MM.1S (cell line): Measurements from ENCODE around the gene APOL3.
"Not testable (repeated sequence)": the region's sequence is repeated elsewhere in the genome, so short reads cannot be mapped to it uniquely, and the experiment has no call there.

ENCODE experiments used
- DNase-seq: peaks from one replicate; pipeline ENCODE4 v3.0.0-alpha.2; 2015
- H2AFZ ChIP-seq: fragments of 300-600 bp; sonication (generic); 2 replicates; pipeline ENCODE4 v1.6.0; 2016; ENCODE audit warnings: antibody characterized with exemption, low read length
- H3F3A ChIP-seq: fragments of 300-600 bp; sonication (generic); 2 replicates; pipeline ENCODE4 v1.6.1; 2016; ENCODE audit warnings: mild to moderate bottlenecking, antibody characterized with exemption, low read length, moderate library complexity, mixed read lengths; ENCODE audit not compliant: insufficient read depth
- H3K27ac ChIP-seq: fragments of 300-600 bp; sonication (generic); 2 replicates; pipeline ENCODE4 v1.5.1; 2016; ENCODE audit warnings: mild to moderate bottlenecking, low read length
- H3K27me3 ChIP-seq: fragments of 300-600 bp; sonication (generic); replicated peaks from 2 replicates; pipeline ENCODE4 v1.6.0; 2016; ENCODE audit warnings: low read length; ENCODE audit not compliant: insufficient read depth
- H3K36me3 ChIP-seq: fragments of 300-600 bp; sonication (generic); replicated peaks from 2 replicates; pipeline ENCODE4 v1.6.1; 2016; ENCODE audit warnings: mild to moderate bottlenecking, low read length, mixed read lengths; ENCODE audit not compliant: insufficient read depth
- H3K4me1 ChIP-seq: fragments of 300-600 bp; sonication (generic); 2 replicates; pipeline ENCODE4 v1.6.1; 2016; ENCODE audit warnings: low read length, mixed read lengths
- H3K4me2 ChIP-seq: fragments of 300-600 bp; sonication (generic); 2 replicates; pipeline ENCODE4 v1.6.0; 2016; ENCODE audit warnings: low read depth, low read length
- H3K4me3 ChIP-seq: fragments of 300-600 bp; sonication (generic); 2 replicates; pipeline ENCODE4 v1.5.1; 2016; ENCODE audit warnings: low read length, mixed read lengths
- H3K79me2 ChIP-seq: fragments of 300-600 bp; sonication (generic); 2 replicates; pipeline ENCODE4 v1.6.1; 2016; ENCODE audit warnings: mixed run types, low read length, mixed read lengths
- H3K9ac ChIP-seq: fragments of 300-600 bp; sonication (generic); 2 replicates; pipeline ENCODE4 v1.6.1; 2016; ENCODE audit warnings: low read length, mixed read lengths
- H3K9me2 ChIP-seq: fragments of 300-600 bp; sonication (generic); replicated peaks from 2 replicates; pipeline ENCODE4 v1.6.1; 2016; ENCODE audit warnings: mild to moderate bottlenecking, low read length, mixed read lengths; ENCODE audit not compliant: insufficient read depth
- H3K9me3 ChIP-seq: fragments of 300-600 bp; sonication (generic); replicated peaks from 2 replicates; pipeline ENCODE4 v1.6.1; 2016; ENCODE audit warnings: mild to moderate bottlenecking, low read length, mixed read lengths; ENCODE audit not compliant: insufficient read depth
- H4K20me1 ChIP-seq: fragments of 300-600 bp; sonication (generic); 2 replicates; pipeline ENCODE4 v1.6.1; 2016; ENCODE audit warnings: mild to moderate bottlenecking, low read length, moderate library complexity, mixed read lengths; ENCODE audit not compliant: insufficient read depth
- CTCF ChIP-seq: fragments of 300-600 bp; sonication (generic); IDR thresholded peaks from 2 replicates; pipeline ENCODE4 v1.5.1; 2016; ENCODE audit warnings: antibody characterized with exemption, low read length, mixed read lengths
- EZH2 ChIP-seq: fragments of 300-600 bp; sonication (generic); optimal IDR thresholded peaks from 2 replicates; pipeline ENCODE3; 2017; ENCODE audit warnings: low read depth, mild to moderate bottlenecking, antibody characterized with exemption, low read length, mixed read lengths
- EZH2phosphoT487 ChIP-seq: fragments of 300-600 bp; sonication (generic); IDR thresholded peaks from 2 replicates; pipeline ENCODE4 v1.6.1; 2018; ENCODE audit warnings: antibody characterized with exemption, low read length

Gene APOL3

GRCh38 chr22:36102995-36103394 is 57.6 kb downstream of the APOL3 start:
- H3K79me2 ChIP-seq, result no peaks in the 10 kb centered on the region
- no peak overlapping the region for H3K27ac ChIP-seq
- TF ChIP-seq CTCF (no peak), EZH2 (no peak), EZH2phosphoT487 (no peak)
- DNase-seq, result no peak
- H3F3A ChIP-seq, result no peaks in the 10 kb centered on the region
- H3K27me3 ChIP-seq, result no peaks in the 10 kb centered on the region
- no peaks in the 10 kb centered on the region for H4K20me1 ChIP-seq
- H3K36me3 ChIP-seq, result no peaks in the 10 kb centered on the region
- H3K9ac ChIP-seq, result no peak overlapping the region
- no peak overlapping the region for H2AFZ ChIP-seq
- H3K4me3 ChIP-seq, result no peak overlapping the region
- no peaks in the 10 kb centered on the region for H3K9me2 ChIP-seq
- no peak overlapping the region for H3K4me2 ChIP-seq
- H3K4me1 ChIP-seq, result no peaks in the 10 kb centered on the region
- H3K9me3 ChIP-seq, result no peaks in the 10 kb centered on the region

- H3K9me3 ChIP-seq, result no peaks in the 10 kb centered on the region
- no peaks in the 10 kb centered on the region for H3F3A ChIP-seq
- no peak overlapping the region for H2AFZ ChIP-seq
- no peaks in the 10 kb centered on the region for H3K4me1 ChIP-seq
- DNase-seq, result no peak
- H4K20me1 ChIP-seq, result no peaks in the 10 kb centered on the region
- H3K27ac ChIP-seq, result no peak overlapping the region
- no peaks in the 10 kb centered on the region for H3K9me2 ChIP-seq
- no peaks in the 10 kb centered on the region for H3K36me3 ChIP-seq
- TF ChIP-seq CTCF, result no peak
- TF ChIP-seq EZH2phosphoT487, result no peak
- no peaks in the 10 kb centered on the region for H3K79me2 ChIP-seq
- H3K27me3 ChIP-seq, result no peaks in the 10 kb centered on the region
- H3K4me2 ChIP-seq, result no peak overlapping the region
- H3K4me3 ChIP-seq, result no peak overlapping the region
- no peak overlapping the region for H3K9ac ChIP-seq
Measured at GRCh38 chr22:36101756-36102155, 58.8 kb downstream of the APOL3 start.

GRCh38 chr22:36100908-36101307 is 59.6 kb downstream of the APOL3 start:
- H3K9me2 ChIP-seq, H3K4me3 ChIP-seq, H4K20me1 ChIP-seq, H3K27ac ChIP-seq, H3K4me1 ChIP-seq, H3K27me3 ChIP-seq, H2AFZ ChIP-seq, H3F3A ChIP-seq, H3K9me3 ChIP-seq, H3K36me3 ChIP-seq, H3K9ac ChIP-seq, H3K79me2 ChIP-seq, H3K4me2 ChIP-seq, DNase-seq: not testable (repeated sequence)

- no peaks in the 10 kb centered on the region for H3K9me3 ChIP-seq
- H3K9ac ChIP-seq, result no peak overlapping the region
- no peaks in the 10 kb centered on the region for H3K27me3 ChIP-seq
- H4K20me1 ChIP-seq, result no peaks in the 10 kb centered on the region
- no peaks in the 10 kb centered on the region for H3K4me1 ChIP-seq
- TF ChIP-seq CTCF, result no peak
- no peak for TF ChIP-seq EZH2
- no peak for TF ChIP-seq EZH2phosphoT487
- H3K79me2 ChIP-seq, result no peaks in the 10 kb centered on the region
- no peaks in the 10 kb centered on the region for H3F3A ChIP-seq
- H3K4me3 ChIP-seq, result no peak overlapping the region
- H3K4me2 ChIP-seq, result no peak overlapping the region
- no peaks in the 10 kb centered on the region for H3K9me2 ChIP-seq
- no peak overlapping the region for H2AFZ ChIP-seq
- H3K36me3 ChIP-seq, result no peaks in the 10 kb centered on the region
- no peak for DNase-seq
- H3K27ac ChIP-seq, result no peak overlapping the region
Measured at GRCh38 chr22:36100134-36100824, 60.3 kb downstream of the APOL3 start.

GRCh38 chr22:36099561-36099960 is 61.0 kb downstream of the APOL3 start:
- H3K4me2 ChIP-seq, H3F3A ChIP-seq, H3K4me3 ChIP-seq, H3K36me3 ChIP-seq, H3K4me1 ChIP-seq, H3K9me2 ChIP-seq, H3K9ac ChIP-seq, H4K20me1 ChIP-seq, DNase-seq, H3K9me3 ChIP-seq, H3K79me2 ChIP-seq, H3K27ac ChIP-seq, H2AFZ ChIP-seq, H3K27me3 ChIP-seq: not testable (repeated sequence)
